Astrocyte (in vitro differentiated cells and primary cell): Measurements from ENCODE around the gene ANP32A.

Experiments used
- CTCF ChIP-seq: IDR thresholded peaks from 2 replicates; pipeline ENCODE4 v1.5.1; 2011; ENCODE audit warnings: low read depth, mild to moderate bottlenecking, inconsistent platforms, low read length, moderate library complexity; ENCODE audit not compliant: insufficient read depth
- EZH2 ChIP-seq: IDR thresholded peaks from 2 replicates; pipeline ENCODE4 v1.6.1; 2012; ENCODE audit warnings: mild to moderate bottlenecking, low read length, inconsistent platforms; ENCODE audit not compliant: insufficient read depth

GRCh38 chr15:68734352-68734751 lies 86.3 kb downstream of the ANP32A start:
- no peak for TF ChIP-seq CTCF
- TF ChIP-seq EZH2, result no peak
